Measurements from ENCODE around the gene LEMD2. TPM values are rescaled to one million over a fixed set of nuclear protein-coding genes. Genes with fewer than 3 reads are reported as not detected.

LEMD2 gene
- total RNA-seq, 1 experiment from 2014 or later: 75.8 TPM

- TF ChIP-seq CTCF (conservative IDR thresholded peaks at IDR 0.05; ENCODE audit: low read depth, low read length) (no peak), EZH2 (IDR thresholded peaks at IDR 0.05; ENCODE audit: borderline replicate concordance, low read depth, low read length, poor library complexity, severe bottlenecking) (no peak)
- Histone ChIP-seq H3K27ac (ENCODE audit: low read depth, low read length, poor library complexity, severe bottlenecking) (no peak overlapping the region), H3K36me3 (ENCODE audit: insufficient read depth, low read length, poor library complexity, severe bottlenecking) (no peaks in the 10 kb centered on the region), H3K4me1 (ENCODE audit: insufficient read depth, low read length, poor library complexity, severe bottlenecking) (peaks cover 24% of the 10 kb centered on the region), H3K4me3 (ENCODE audit: low read depth, low read length, poor library complexity, severe bottlenecking) (no peak overlapping the region), H3K9me3 (ENCODE audit: low read depth, low read length, poor library complexity, severe bottlenecking) (no peaks in the 10 kb centered on the region), H3K27me3 (replicated peaks; ENCODE audit: insufficient read depth, low read depth, low read length, poor library complexity) (no peaks in the 10 kb centered on the region)
- ChIA-PET CTCF (interaction anchor here (0.6 kb wide), 1 partner anchor 214 kb away, joined by 3 read pairs; no protein-coding TSS in a partner anchor), POLR2A (ENCODE audit: low non-redundant PET) (no interaction called here)
- no TSS peak for BruUV-seq (replicated peaks)
- intact Hi-C loops (cut with micrococcal nuclease; ENCODE audit: unreplicated experiment): no loop called here
- DNase-seq (ENCODE audit: low spot score): no peak
These were observed 25.4 kb upstream of the LEMD2 start for GRCh38 chr6:33813990-33814985.

GRCh38 chr6:33813246-33813904 lies 24.4 kb upstream of the LEMD2 start:
- POLR2A ChIA-PET (ENCODE audit: low non-redundant PET): no interaction called here
- CTCF ChIA-PET: no interaction called here
- H3K4me1 ChIP-seq (ENCODE audit: insufficient read depth, low read length, poor library complexity, severe bottlenecking): peaks cover 33% of the 10 kb centered on the region
- H3K4me3 ChIP-seq (ENCODE audit: low read depth, low read length, poor library complexity, severe bottlenecking): no peak overlapping the region
- DNase-seq (ENCODE audit: low spot score): no peak
- H3K27ac ChIP-seq (ENCODE audit: low read depth, low read length, poor library complexity, severe bottlenecking): no peak overlapping the region
- TF ChIP-seq CTCF (conservative IDR thresholded peaks at IDR 0.05; ENCODE audit: low read depth, low read length): no peak
- TF ChIP-seq EZH2 (IDR thresholded peaks at IDR 0.05; ENCODE audit: borderline replicate concordance, low read depth, low read length, poor library complexity, severe bottlenecking): no peak
- intact Hi-C loops (cut with micrococcal nuclease; ENCODE audit: unreplicated experiment): no loop called here
- H3K36me3 ChIP-seq (ENCODE audit: insufficient read depth, low read length, poor library complexity, severe bottlenecking): no peaks in the 10 kb centered on the region
- BruUV-seq (replicated peaks): no TSS peak
- no peaks in the 10 kb centered on the region for H3K9me3 ChIP-seq (ENCODE audit: low read depth, low read length, poor library complexity, severe bottlenecking)
- no peaks in the 10 kb centered on the region for H3K27me3 ChIP-seq (replicated peaks; ENCODE audit: insufficient read depth, low read depth, low read length, poor library complexity)

- intact Hi-C loops (cut with micrococcal nuclease; ENCODE audit: unreplicated experiment): no loop called here
- TF ChIP-seq CTCF (conservative IDR thresholded peaks at IDR 0.05; ENCODE audit: low read depth, low read length) (no peak), EZH2 (IDR thresholded peaks at IDR 0.05; ENCODE audit: borderline replicate concordance, low read depth, low read length, poor library complexity, severe bottlenecking) (no peak)
- CTCF ChIA-PET: interaction anchor here (0.7 kb wide), 1 partner anchor 1367 kb away, joined by 3 read pairs; no protein-coding TSS in a partner anchor
- H3K4me1 ChIP-seq (ENCODE audit: insufficient read depth, low read length, poor library complexity, severe bottlenecking): peaks cover 35% of the 10 kb centered on the region
- H3K27me3 ChIP-seq (replicated peaks; ENCODE audit: insufficient read depth, low read depth, low read length, poor library complexity): no peaks in the 10 kb centered on the region
- H3K27ac ChIP-seq (ENCODE audit: low read depth, low read length, poor library complexity, severe bottlenecking): no peak overlapping the region
- BruUV-seq (replicated peaks): no TSS peak
- POLR2A ChIA-PET (ENCODE audit: low non-redundant PET): no interaction called here
- H3K36me3 ChIP-seq (ENCODE audit: insufficient read depth, low read length, poor library complexity, severe bottlenecking): no peaks in the 10 kb centered on the region
- H3K9me3 ChIP-seq (ENCODE audit: low read depth, low read length, poor library complexity, severe bottlenecking): no peaks in the 10 kb centered on the region
- peak; percentile 74 for DNase-seq (ENCODE audit: low spot score)
- H3K4me3 ChIP-seq (ENCODE audit: low read depth, low read length, poor library complexity, severe bottlenecking): no peak overlapping the region
These were observed 23.7 kb upstream of the LEMD2 start for GRCh38 chr6:33812669-33813068.
